A673 (cell line): ENCODE results near the gene PARP16. TPM values are rescaled to one million over a fixed set of nuclear protein-coding genes. Genes with fewer than 3 reads are reported as not detected.

Source experiments
- BruUV-seq: library from RNA; stranded (reverse); fragments of 400-500 nt; replicated peaks from 2 replicates; lab custom pipeline; 2021; lab: Mats Ljungman, UMichigan
- CTCF ChIA-PET: fragments of 300-600 bp; sonication (Branson Sonifier 250); formaldehyde crosslinking; loops from one replicate; lab custom pipeline; 2022; ENCODE audit warnings: antibody characterized with exemption; lab: Charles Lee
- POLR2A ChIA-PET: fragments of 300-600 bp; sonication (Branson Sonifier 250); formaldehyde crosslinking; loops from one replicate; lab custom pipeline; 2022; ENCODE audit warnings: antibody characterized with exemption; ENCODE audit not compliant: low non-redundant PET; lab: Charles Lee
- DNase-seq: peaks from one replicate; pipeline ENCODE4 v3.0.0-alpha.2; 2015; ENCODE audit warnings: low spot score
- H3K27ac ChIP-seq: fragments of 200-600 bp; sonication (generic); 2 replicates; pipeline ENCODE4 v1.5.1; 2016; ENCODE audit warnings: mixed run types, low read depth, mild to moderate bottlenecking, mixed read lengths, antibody characterized with exemption, low read length; ENCODE audit not compliant: poor library complexity, severe bottlenecking
- H3K27me3 ChIP-seq: fragments of 200-600 bp; sonication (generic); replicated peaks from 2 replicates; pipeline ENCODE4 v1.6.1; 2017; ENCODE audit warnings: mixed run types, low read depth, mild to moderate bottlenecking, mixed read lengths, antibody characterized with exemption, low read length; ENCODE audit not compliant: insufficient read depth, poor library complexity
- H3K36me3 ChIP-seq: fragments of 200-600 bp; sonication (generic); 2 replicates; pipeline ENCODE4 v1.6.1; 2016; ENCODE audit warnings: mixed run types, mild to moderate bottlenecking, mixed read lengths, antibody characterized with exemption, low read length; ENCODE audit not compliant: insufficient read depth, poor library complexity, severe bottlenecking
- H3K4me1 ChIP-seq: fragments of 200-600 bp; sonication (generic); 2 replicates; pipeline ENCODE4 v1.6.1; 2017; ENCODE audit warnings: mixed run types, mild to moderate bottlenecking, mixed read lengths, antibody characterized with exemption, low read length; ENCODE audit not compliant: insufficient read depth, poor library complexity, severe bottlenecking
- H3K4me3 ChIP-seq: fragments of 200-600 bp; sonication (generic); 2 replicates; pipeline ENCODE4 v1.5.1; 2016; ENCODE audit warnings: low read depth, mixed run types, mild to moderate bottlenecking, mixed read lengths, low read length; ENCODE audit not compliant: poor library complexity, severe bottlenecking
- H3K9me3 ChIP-seq: fragments of 200-600 bp; sonication (generic); 2 replicates; pipeline ENCODE4 v1.6.1; 2016; ENCODE audit warnings: mixed run types, low read depth, mild to moderate bottlenecking, mixed read lengths, antibody characterized with exemption, low read length; ENCODE audit not compliant: poor library complexity, severe bottlenecking
- CTCF ChIP-seq: fragments of 300-800, 200-600 bp; sonication (generic); conservative IDR thresholded peaks from 2 replicates; pipeline ENCODE4 v1.5.1; 2017; ENCODE audit warnings: low read depth, mild to moderate bottlenecking, antibody characterized with exemption, low read length, moderate library complexity, mixed read lengths
- EZH2 ChIP-seq: fragments of 200-600 bp; sonication (generic); IDR thresholded peaks from 2 replicates; pipeline ENCODE4 v1.6.1; 2017; ENCODE audit warnings: borderline replicate concordance, low read depth, mild to moderate bottlenecking, mixed read lengths, antibody characterized with exemption, low read length; ENCODE audit not compliant: poor library complexity, severe bottlenecking
- intact Hi-C: fragments of 100-400 bp; cut with micrococcal nuclease; formaldehyde crosslinking; loops from one replicate; pipeline ENCODE4 v1.10.0; 2022; ENCODE audit not compliant: unreplicated experiment
- total RNA-seq: library from RNA; stranded (reverse); gene quantifications from 2 replicates; pipeline ENCODE4 v1.2.3, GENCODE V29; 2021

PARP16 gene
- total RNA-seq, 1 experiment from 2014 or later, result 5.7 TPM

DNA sequence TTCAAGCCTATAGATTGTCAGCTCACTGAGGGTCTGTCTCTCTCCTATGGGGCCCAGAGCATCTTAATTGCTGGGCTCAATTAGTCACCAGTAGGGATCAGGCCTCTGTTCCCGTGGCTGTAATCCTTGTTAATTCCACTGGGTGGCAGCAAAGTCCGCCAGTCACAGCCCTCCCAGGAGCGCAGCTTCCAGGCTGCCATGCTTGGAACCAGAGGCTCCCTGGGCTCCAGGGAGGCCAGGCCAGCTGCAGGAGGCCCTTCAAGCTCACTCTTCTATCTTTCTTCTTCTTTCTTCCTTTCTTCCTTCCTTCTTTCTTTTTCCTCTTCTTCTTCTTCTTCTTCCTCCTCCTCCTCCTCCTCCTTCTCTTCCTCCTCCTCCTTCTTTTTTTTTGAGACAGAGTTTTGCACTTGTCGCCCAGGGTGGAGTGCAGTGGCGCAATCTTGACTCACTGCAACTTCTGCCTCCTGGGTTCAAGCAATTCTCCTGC is 32.2 kb upstream of the PARP16 start:
- Histone ChIP-seq H3K36me3 (no peaks in the 10 kb centered on the region), H3K27ac (no peak overlapping the region), H3K4me3 (no peak overlapping the region), H3K27me3 (no peaks in the 10 kb centered on the region), H3K4me1 (no peaks in the 10 kb centered on the region), H3K9me3 (no peaks in the 10 kb centered on the region)
- CTCF ChIA-PET, result interaction anchor here (0.6 to 1.8 kb wide), 3 partner anchors 66 to 712 kb away, joined by 3 to 16 read pairs (median 4); no protein-coding TSS in a partner anchor
- DNase-seq, result peak; percentile 89
- peak; percentile 87 for TF ChIP-seq CTCF
- TF ChIP-seq EZH2, result no peak
- intact Hi-C loops, result loop anchor here (1.0 to 5.0 kb wide), 2 partner anchors 66 to 83 kb away; no protein-coding TSS in a partner anchor
- no TSS peak for BruUV-seq
- POLR2A ChIA-PET, result interaction anchor here (1.2 kb wide), 1 partner anchor 14 kb away, joined by 3 read pairs; the partner anchor contains the start of gene RNU5B-1

DNA sequence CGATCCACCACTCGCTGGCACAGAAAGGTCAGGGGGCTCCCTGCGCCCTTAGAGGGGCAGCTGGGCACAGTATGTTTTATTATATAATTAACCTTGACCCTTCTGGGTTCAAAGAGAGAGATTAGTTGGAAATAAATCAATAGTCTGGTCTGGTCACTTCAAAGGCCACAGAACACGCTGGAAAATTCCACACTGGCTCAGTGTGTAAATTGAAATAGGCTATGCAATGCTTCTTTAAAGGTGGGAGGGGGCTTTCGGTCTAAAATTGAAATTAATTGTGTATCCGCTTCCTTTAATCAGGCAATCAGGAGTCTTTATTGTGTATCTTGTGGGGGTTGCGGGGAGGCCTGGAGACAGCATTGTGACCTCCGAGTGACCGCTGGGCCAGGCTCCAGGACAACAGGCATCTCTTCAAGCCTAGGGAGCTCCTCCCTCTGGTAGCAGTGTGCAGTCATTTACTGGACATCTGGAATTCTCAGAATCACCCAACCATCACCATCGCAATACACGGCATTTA is 25.8 kb upstream of the PARP16 start:
- CTCF ChIA-PET, result no interaction called here
- intact Hi-C loops, result no loop called here
- TF ChIP-seq CTCF (no peak), EZH2 (no peak)
- H3K4me1 ChIP-seq, result no peaks in the 10 kb centered on the region
- POLR2A ChIA-PET, result no interaction called here
- BruUV-seq, result no TSS peak
- H3K36me3 ChIP-seq, result no peaks in the 10 kb centered on the region
- no peak overlapping the region for H3K4me3 ChIP-seq
- H3K9me3 ChIP-seq, result no peaks in the 10 kb centered on the region
- H3K27ac ChIP-seq, result no peak overlapping the region
- DNase-seq, result no peak
- no peaks in the 10 kb centered on the region for H3K27me3 ChIP-seq

- Histone ChIP-seq H3K36me3 (no peaks in the 10 kb centered on the region), H3K27ac (no peak overlapping the region), H3K4me1 (no peaks in the 10 kb centered on the region), H3K9me3 (no peaks in the 10 kb centered on the region), H3K4me3 (no peak overlapping the region), H3K27me3 (no peaks in the 10 kb centered on the region)
- no peak for TF ChIP-seq EZH2
- CTCF ChIA-PET, result no interaction called here
- DNase-seq, result no peak
- intact Hi-C loops, result no loop called here
- POLR2A ChIA-PET, result no interaction called here
- BruUV-seq, result no TSS peak
Measured at GRCh38 chr15:65311760-65312159, 25.1 kb upstream of the PARP16 start.
